ENCODE measurements around the gene RABL3.

- no peak for TF ChIP-seq CTCF (IDR thresholded peaks at IDR 0.05)
- no peak for TF ChIP-seq EZH2phosphoT487 (IDR thresholded peaks at IDR 0.05)
- TF ChIP-seq EZH2 (IDR thresholded peaks at IDR 0.05): no peak
Observed at GRCh38 chr3:120683213-120683612, 59.1 kb downstream of the RABL3 start.

Data from neural progenitor cell (in vitro differentiated cells).